Stimulated activated CD4-positive, alpha-beta T cell treated with anti-CD3 and anti-CD28 coated beads, Interleukin-15, amount 100 ng/mL, for 48 hours (primary cell): ENCODE measurements around the gene EXOSC2.

Experiments
- DNase-seq, 2 donors: peaks; one replicate each; pipeline ENCODE4 v3.0.0-alpha.2; 2020; ENCODE audit warnings: low read depth in 2 of 2

The EXOSC2 gene, protein sequence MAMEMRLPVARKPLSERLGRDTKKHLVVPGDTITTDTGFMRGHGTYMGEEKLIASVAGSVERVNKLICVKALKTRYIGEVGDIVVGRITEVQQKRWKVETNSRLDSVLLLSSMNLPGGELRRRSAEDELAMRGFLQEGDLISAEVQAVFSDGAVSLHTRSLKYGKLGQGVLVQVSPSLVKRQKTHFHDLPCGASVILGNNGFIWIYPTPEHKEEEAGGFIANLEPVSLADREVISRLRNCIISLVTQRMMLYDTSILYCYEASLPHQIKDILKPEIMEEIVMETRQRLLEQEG

DNA sequence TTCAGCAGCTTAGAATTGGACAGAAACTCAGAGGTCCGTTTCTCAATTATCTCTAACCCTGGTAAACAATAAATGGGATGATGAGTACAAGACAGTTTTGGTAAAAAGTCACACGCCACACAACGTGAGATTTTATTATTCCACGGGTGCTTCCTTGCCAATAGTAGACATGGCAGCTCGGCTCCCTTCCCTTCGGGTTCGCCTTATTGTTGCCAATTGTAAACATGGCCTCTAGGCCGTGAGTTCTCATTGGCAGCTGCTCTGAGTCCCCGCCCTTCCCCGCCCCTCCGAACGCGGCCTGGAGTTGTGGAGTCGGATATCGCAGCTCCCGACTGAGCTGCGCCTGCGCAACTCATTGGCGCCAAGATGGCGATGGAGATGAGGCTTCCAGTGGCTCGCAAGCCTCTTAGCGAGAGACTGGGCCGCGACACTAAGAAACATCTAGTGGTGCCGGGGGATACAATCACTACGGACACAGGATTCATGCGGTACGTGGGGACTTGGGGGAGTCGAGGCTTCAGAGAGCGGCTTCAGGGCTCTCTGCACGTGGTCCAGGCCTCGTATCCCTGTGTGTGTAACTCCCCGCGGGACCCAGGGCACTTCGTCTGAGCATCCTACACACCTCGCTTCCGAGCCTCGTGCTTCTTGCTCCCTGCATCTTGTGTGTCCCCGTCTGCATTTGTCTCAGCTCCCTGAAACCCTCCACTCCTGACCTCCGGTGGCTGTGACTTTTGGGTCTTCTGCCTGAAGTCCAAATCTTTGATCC lies at the start of gene EXOSC2:
Gene EXOSC2, plus strand, starts transcription at position 355 of the 766 bp plus-strand sequence. Its CDS starts 12 bp downstream, at position 367.
- DNase-seq: peak; percentile 97 to 99

DNA sequence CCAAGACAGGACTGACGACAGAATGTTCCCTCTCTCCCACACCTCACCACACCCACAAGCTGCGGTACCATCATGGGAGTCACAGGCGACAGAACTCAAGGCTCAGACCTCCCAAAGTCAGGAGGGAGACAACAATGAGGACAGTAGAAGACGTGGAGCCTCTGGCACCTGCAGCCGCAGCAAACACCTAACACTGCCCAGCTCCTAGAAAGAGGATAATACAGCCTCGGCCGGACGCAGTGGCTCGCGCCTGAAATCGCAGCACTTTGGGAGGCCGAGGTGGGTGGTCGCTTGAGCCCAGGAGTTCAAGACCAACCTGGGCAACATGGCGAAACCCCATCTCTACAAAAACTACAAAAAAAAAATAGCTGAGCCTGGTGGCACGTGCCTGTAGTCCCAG lies 42.4 kb upstream of the EXOSC2 start:
- DNase-seq: no peak

DNA sequence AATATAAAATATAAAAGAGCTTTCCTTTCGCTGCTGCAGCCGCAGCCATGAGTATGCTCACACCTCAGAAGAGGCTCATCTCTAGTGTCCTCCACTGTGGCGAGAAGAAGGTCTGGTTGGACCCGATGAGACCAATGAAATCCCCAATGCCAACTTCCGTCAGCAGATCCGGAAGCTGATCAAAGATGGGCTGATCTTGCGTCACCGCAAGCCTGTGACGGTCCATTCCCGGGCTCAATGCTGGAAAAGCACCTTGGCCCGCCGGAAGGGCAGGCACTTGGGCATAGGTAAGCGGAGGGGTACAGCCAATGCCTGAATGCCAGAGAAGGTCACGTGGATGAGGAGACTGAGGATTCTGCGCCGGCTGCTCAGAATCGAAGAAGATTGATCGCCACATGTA lies 41.8 kb upstream of the EXOSC2 start:
- no peak for DNase-seq

DNA sequence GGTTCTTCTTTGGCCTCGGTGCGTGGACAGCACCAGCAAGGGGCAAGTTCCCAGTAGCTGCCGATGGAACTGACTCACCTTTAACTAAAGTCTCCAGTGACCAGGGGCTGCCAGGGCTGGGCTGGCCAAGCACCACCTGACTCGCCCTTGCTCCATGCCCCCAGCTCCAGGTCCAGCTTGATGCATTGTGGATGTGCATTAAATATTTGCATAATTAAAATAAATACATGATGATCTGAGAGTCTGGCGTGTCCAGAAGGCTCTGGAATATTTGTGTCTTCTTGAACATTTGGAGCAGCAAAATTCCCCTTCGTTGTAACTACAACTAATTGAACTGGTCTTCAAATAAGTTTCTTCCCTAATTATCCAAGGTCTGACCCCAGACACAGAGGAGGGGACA lies 38.7 kb upstream of the EXOSC2 start:
- no peak for DNase-seq

DNA sequence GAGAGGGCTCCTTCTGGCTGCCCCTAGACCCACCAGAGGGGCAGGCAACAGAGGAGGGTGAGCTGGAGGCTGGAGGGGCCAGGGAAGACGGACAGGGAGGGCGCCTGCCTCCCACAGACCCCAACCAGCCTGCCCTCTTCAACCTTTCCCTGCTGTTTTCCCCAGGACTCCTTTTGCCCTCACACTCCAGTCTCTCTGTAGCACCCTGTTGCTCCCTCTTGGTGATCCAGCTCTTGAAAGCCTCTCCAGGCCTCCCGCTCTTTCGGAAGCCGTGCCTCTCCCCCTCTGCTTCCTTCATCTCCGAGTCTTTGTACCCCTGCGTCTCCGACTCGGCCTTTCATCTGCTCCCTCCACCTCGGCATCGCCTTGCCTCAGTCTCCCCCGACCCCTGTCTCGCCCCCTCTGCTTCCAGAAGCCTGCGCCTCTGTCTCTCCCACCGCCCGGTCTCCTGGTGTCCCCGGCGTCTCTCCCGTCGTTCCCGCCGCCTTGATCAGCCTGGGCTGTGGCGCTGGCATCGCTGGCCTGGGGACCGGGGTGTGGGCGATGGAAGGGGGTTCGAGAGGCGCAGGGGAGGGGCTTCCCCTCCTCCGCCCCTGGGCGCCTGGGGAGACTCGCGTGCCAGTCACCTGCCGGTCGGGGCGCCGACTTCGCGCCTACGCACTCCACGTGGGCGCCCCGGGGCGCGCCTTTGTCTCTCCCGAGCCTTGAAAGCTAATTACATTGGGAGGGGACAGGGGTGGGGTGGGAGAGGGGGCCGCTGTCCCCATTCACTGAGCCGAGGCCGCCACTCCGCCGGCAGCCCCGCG lies 34.5 kb upstream of the EXOSC2 start:
- no peak for DNase-seq

DNA sequence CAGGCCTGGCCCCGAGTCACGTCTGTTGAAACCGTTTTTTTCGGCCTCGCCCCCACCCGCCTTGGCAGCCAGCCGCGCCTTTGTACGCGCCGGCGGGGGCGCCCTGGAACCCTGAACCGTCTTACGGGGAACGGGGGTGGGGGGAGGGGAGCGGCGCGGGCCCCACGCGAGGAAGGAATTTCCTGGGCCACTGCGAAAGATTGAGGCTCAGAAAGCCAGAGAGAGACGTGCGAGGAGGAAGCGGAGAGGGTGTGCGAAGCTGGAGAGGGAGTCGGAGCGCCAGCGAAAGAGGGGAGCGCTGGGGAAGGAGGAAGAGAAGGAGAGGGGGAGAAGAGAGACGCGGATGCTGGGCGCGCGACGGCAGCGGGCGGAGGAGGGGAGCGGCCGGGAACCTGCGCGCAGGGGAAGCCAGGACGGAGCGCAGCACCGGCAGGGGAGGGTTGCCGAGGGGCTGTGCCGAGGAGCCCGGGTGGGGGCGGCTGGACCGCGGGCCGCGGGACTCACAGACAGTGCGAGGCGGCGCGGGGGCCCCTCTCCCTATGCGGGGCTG lies 33.8 kb upstream of the EXOSC2 start:
- no peak for DNase-seq

DNA sequence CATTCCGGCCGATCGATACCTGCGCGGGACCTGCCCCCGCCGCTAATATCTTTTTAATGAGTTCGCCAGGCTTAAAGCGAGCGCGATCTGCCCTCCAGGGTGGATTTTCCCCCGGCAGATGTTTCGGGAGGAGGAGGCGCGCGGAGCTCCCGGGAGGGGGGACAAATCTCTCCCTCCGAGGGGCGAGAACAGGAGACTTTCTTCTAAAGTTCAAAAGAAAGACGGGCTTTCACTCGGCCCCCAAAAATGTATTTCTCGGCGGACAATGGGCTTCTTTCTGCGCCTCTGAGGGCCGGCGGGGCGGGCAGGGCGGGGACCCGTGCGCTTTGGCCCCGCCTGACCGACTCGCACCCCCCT lies 33.3 kb upstream of the EXOSC2 start:
- DNase-seq: no peak

DNA sequence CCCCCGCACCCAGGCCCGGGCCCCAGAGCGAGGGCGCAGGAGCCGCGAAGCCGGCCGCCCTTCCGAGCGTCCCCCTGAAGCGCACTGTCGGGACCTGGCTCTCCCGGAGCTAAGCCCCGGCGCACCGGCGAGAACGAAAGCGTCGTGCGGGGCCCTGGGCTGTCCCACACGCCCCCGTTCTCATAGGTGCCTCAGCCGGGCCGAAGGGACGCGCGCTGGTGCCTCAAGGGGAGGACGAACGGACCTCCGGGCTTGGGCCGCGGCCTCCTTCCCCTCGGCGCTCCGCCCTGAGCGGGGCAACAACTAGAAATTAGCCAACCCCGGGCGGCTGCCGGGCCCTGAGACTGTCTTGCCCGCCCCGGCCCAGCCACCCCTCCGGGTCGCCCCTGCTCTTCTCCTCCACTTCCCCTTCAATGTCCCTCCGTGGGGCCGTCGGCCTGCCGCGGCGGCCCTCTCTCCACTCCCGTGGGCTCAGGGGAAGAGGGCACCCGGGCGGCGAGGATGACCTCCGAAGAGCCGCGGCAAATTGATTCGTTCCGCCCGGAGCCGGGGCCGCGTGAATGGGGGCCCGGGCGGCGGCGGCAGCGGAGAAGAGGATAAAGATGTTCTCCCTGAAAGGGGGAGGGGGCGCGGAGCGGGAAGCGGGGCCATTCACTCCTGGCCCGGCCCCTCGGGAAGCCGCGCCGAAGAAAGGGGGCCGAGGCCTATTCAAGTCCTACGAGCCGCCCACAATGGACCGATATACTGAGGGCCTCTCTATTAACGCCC lies 32.7 kb upstream of the EXOSC2 start:
- DNase-seq: no peak

DNA sequence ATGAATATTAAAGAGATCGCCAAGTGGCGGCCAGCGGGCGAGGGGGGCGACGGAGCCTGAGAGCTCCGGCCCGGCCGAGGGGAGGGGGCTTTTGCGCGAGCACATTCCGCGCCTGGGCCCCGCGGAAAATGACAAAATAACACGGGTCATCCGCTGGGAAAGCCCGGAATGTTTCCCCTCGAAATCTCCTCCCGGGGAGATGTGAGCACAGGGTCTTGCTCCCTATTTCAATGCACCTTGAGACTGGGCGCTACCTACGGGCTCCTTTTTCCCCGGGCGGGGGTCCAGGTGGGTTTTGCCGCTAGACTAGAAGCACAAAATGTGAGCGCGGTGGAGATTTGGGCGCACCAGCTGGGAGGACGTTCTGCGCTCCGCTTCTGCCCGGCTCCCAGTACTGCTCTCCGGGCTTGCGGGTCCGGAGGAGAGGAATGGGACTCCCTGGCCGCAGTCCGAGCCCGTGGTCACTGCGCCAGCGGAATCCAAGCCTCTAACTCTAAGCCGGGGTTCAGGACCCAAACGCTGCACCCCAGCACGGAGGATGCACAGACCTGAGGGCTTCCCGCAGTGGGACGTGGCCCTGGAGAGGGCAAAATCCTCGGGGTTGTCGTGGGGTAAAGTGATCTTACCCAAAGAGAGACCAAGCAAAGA lies 32.0 kb upstream of the EXOSC2 start:
- DNase-seq: no peak

DNA sequence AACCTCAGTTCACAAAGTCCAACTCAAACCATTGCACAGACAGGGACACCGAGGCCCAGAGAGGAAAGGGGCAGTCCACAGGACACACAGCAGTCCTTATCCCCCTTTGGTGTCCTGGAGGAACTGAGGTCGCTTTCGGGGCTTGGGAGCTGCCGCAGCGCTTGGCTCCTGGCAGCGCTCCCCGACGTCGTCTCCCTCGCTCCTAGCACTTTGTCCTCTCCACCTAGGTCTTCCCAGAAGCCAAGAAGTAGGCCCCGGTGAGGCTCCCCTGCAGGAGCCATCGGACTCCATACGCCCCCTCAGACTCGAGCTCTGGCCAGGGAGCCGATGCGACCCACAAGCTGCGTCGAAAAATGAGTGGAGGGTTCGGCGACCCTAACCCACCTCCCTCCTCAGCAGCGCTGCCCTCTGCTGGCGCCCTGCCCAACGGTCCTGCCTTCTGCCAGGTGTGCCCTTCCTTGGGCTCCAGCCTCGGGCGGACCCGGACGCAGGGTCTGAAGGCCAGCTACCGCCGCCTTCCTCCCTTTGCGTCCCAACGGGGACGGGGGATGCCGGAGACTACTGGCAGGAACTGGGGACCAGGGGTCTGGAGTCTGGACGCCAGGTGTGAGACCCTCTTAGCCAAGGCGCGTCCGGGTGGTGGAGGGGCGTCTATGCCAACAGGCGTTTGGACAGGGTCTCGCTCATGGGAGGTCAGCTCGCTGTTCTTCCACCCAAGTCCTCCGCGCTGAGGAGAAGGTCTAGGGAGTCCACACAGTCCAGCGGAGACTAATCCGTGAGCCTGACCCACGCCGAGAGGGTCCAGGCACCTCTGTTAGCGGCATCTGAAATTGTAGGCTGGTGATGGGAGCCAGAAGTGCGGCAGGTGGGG lies 31.2 kb upstream of the EXOSC2 start:
- DNase-seq: no peak

DNA sequence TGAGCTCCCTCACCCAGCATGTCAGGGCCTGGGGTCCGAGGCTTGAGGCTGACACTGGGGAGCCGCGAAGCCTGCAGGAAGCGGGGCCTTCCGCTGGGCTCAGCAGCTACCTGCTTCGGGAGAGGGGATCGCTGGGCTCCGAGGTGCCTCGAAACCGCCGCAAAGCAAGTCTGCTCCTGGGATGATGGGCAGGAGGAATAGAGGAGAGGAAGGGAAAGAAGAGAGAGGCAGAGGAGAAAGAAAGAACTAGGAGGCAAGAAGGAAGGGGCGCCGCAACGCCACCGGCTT lies 30.7 kb upstream of the EXOSC2 start:
- DNase-seq: no peak

DNA sequence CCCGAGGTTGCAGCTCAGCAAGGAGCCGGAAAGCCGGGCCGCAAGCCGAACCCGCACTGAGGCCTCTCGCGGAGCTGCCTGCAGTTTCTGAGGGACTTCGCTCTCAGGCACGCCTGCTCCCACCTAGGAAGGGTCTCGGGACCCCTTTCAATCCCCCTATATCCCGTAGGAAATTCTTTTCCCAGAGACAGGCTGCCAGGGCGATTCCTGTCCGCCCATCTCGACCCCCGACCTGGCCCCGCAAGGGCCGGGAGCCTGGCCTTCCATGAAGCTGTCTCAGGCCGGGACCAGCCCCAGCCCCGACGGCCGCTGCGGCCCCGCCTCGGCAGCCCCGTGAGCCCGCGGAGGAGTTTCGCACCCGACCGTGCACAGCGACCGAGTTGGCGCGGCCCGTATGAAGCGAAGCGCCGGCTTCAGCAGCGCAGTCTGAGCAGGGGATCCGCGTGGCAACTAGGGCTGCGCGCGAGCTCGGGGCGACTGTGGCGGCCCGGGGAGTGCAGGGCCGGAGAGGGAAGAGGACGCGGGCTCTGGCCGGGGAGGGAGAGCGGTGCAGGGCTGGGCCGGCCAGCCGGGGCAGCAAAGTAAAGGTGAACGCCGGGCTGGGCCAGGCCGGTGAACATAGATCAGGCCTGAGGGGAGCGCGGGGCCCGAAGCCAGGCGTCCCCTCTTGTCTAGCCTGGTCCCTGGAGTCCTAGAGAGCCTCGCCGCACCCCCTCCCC lies 30.2 kb upstream of the EXOSC2 start:
- DNase-seq: no peak

DNA sequence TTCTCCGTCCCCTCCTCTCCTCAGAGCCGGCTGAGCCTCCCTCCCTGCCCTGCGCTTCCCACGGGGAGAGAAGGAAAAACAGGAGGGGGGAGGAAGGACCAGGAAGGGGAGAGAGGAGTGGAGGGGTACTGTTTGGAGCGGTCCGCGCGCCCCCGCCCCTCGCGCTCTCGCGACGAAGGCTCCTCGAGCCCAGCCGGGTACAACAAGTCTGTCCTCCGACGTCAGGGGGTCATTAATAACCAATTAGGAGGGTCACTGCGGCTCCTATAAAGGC lies 29.7 kb upstream of the EXOSC2 start:
- no peak for DNase-seq

DNA sequence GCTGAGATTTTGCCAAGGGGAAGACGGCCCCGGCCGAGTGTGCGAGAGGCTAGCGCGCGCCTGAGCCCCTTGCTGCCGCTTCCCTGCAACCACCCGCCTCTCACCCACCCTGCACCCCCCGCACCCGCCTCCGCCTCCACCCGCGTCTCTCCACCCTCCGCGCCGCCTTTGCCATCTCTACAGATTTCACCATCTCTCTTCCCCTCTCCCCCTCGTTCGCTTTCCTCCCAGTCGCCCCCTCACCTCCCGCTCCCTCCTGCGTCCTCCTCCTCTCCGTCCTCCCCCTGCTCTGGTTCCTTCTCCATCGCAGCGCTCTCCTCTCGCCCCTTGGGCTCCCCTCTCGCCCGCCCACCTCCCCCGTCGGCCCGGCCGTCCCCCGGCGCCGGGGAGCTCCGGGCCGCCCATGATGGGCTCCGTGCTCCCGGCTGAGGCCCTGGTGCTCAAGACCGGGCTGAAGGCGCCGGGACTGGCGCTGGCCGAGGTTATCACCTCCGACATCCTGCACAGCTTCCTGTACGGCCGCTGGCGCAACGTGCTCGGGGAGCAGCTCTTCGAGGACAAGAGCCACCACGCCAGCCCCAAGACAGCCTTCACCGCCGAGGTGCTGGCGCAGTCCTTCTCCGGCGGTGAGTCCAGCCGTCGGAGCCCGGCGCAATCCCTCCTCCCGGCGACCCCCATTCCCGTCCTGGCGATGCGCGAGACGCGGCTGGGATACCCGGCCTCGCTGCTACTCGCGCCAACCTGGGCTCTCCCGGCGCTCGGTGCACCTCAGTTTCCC lies 29.1 kb upstream of the EXOSC2 start, which contains the start of gene PRDM12:
Gene PRDM12, plus strand, starts transcription at position 344 of the 778 bp plus-strand sequence. Its CDS starts 60 bp downstream, at position 404.
- DNase-seq: no peak

DNA sequence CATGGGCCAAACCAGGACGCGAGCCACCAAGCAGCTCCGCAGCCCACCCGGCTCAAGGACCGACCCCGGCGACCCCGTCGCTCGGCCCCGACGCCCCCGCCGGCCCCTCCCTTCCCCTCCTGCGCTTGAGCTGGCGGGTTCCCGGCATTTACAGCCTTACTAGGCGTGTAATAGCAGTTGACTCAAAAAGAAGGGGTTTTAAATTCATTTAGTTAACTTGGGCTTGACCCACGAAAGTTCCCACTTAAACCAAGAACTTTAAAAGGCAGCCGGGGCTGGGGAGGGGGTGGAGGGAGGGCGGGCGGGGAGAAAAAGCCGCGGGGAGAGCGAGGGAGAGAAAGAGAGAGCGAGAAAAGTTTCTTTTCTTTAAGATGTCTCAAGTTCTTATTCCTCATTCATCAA lies 28.6 kb upstream of the EXOSC2 start:
- DNase-seq: no peak

DNA sequence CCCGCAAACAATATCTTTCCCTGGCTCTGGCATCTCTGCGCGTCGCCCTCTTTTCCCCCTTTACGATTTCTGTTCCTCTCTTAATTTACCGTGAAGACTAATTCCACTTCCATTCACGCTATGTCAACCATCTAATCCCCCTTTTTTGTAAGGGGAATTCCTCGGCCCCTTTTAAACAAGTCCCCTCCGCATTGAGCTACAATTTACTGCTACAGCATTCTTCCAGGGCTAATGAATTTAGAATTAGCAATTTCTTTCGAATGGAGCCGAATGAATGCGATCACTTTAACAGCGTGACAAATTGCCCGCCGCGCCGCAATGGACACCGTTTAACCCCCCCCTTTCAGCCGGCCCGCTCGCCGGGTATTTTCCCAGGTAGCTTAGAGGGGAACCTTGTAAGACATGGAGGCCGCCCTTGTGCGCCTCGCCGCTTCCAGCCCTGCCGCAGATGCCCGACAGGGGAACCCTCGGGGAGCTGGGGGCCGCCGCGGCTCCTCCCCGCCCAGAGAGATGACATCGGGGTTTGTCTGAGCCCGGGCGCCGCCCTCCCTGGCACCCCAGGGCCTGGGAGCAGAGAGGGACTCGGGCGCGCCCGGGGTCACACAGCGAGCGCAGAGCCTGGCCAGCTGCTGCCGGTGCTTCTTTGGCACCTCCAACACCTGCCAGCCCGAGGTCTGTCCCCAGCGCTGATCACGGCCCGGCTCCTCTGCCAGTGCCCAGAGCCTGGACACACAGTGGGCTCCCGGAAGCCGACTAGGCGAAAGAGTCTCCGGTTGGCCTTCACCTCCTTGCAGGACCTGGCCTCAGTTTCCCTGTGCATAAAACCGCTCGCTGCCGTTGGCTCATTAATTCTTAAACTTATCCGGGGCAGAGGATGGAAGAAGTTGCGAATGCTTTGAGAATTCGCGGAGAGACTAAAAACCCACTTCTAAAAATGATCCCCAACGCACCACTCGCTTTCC lies 27.9 kb upstream of the EXOSC2 start:
- no peak for DNase-seq

DNA sequence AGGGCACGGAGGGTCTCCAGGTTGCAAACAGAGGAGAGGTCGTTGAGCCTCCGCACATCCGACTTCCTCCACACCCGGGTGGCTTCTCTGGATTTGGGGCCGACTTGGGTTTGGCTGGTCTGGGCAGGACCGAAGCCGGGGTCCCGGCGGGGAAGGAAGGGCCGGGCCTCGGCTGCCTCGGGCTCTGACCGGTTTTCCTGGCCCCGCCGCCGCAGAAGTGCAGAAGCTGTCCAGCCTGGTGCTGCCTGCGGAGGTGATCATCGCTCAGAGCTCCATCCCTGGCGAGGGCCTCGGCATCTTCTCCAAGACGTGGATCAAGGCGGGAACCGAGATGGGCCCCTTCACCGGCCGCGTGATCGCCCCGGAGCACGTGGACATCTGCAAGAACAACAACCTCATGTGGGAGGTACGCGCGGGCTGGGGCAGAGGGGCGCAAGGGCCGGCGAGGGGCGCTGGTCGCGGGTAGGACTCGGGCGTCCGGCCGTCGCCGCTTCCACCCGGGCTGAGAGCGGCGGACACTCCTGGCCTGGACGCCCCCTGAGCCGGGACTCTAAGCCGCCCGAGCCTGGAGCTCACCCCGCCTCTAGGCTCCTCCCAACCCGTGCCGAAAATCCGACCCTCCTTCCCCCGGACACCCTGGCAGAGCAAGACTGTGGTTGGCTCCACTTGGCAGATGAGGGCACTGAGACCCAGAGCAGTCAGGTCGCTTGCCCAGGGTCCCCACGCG lies 27.0 kb upstream of the EXOSC2 start:
- DNase-seq: no peak
